HG03095 (cell line): Measurements from ENCODE around the gene NABP2.
"Not testable (repeated sequence)": the region's sequence is repeated elsewhere in the genome, so short reads cannot be mapped to it uniquely, and the experiment has no call there.

ENCODE experiments used
- ATAC-seq: cut with Tn5 transposase; IDR thresholded peaks from one replicate; pipeline ENCODE4 v1.9.1; 2021; ENCODE audit warnings: moderate library complexity; ENCODE audit not compliant: unreplicated experiment

Gene NABP2

DNA sequence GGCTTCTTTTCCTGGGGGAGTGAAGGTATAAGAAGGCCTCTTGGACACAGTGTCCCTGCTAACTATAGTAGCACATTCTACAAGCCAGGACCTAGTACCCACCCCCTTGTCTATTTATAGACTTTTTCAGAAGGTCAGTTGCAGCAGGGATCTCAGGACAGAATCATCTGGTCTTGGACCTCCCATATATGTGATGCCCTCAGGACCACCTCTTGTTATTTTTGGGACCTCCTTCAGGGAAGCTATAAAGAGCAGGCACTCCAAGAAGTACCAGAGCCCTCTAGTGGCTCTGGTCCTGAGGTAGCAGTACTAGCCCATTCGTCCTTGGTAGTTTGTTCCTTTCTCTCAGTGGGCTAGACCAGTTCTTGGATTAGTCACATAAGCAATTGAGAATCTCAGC lies 46.9 kb downstream of the NABP2 start:
- no peak for ATAC-seq

DNA sequence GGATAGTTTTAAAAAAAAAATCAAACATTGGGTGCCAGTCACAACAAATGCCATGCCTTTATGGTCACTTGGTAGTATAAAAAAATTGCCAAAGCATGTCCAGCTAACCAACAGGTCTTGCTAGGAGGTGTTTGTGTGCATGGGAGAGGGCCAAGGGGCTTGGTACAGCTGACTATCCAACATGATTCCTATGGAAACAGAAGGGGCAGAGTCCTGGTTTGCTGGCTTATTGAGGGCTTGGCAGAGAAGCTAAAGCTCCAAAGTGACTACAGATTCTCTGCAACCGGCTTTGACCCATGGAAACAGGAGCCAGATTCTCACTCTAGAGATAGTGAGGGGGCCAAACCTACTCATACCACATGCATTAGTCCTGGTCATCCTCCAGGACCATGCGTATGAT lies 48.3 kb downstream of the NABP2 start:
- not testable (repeated sequence) for ATAC-seq

DNA sequence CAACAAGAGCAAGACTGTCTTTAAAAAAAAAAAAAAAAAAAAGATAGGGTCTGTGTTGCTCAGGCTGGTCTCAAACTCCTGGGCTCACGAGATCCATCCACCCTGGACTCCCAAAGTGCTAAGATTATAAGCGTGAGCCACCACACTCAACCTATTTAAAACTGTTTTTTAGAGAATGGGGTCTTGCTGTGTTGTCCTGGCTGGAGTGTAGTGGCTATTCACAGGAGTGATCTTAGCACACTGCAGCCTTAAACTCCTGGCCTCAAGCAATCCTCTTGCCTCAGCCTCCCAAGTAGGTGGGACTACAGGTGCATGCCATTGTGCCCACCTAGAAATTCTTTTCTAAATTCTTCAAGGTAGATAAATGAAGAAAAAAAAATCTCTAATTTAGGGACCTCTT lies 50.2 kb downstream of the NABP2 start:
- no peak for ATAC-seq

DNA sequence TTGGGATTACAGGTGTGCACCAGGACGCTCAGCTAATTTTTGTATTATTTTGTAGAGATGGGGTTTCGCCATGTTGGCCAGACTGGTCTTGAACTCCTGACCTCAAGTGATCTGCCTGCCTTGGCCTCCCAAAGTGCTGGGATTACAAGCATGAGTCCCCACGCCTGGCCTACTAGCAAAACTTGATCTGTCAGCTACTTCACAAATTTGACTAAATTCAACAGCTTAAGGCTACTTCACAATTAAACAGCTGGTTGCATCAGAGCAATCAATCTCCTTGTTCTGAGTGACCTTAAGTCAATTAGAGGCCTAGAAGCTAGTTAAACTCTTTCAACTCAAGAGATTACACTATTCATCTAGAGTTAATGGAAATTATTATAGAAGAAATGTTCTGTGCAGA lies 54.8 kb downstream of the NABP2 start:
- no peak for ATAC-seq
